Midbrain (tissue), 1 donor: Measurements from ENCODE around the gene MACF1.
"Not testable (repeated sequence)": the region's sequence is repeated elsewhere in the genome, so short reads cannot be mapped to it uniquely, and the experiment has no call there.

Source experiments
- DNase-seq: peaks from one replicate; lab custom pipeline; 2025; lab: John Stamatoyannopoulos, UW

The MACF1 gene

GRCh38 chr1:39467108-39467720 is 262.7 kb downstream of the MACF1 start:
- not testable (repeated sequence) for DNase-seq

DNA sequence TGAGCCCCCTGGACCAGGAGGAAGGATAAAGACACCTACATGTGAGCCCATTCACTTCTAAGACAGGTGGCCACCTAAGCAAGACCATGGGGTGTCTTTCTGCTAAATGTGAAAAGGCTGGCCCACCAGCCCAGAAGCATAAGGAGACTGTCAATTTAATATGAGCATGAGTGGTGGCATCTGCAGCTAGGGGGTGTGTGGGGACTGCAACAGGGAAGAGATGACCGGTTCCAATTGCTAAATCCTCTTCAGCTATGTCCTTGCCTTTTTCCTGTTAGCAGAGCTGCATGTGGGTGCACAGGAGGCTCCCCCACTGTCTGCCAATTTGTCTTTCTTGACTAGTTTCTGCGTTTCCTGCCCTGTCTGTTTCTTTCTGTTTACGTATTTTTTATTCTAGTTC is 264.7 kb downstream of the MACF1 start:
- DNase-seq, result no peak

GRCh38 chr1:39470040-39470439 is 265.5 kb downstream of the MACF1 start:
- no peak for DNase-seq

DNA sequence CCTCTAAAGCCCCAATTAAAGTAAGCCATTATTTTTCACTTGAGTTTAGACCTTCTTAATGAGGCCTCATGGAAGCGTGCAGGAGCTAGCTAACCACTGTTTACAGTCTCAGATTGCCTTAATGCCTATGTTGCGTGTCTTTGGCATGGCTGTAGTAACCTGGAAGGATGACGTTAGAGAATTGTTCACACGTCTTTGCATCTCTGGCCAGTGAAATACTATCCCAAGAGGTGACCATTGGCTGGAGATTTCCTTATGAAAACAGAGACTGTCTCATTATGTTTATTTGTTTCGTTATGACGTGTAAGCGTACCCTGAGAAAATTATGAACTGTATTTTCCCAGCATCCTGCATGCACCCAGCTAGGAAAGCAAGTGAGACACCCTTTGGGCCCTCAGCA is 268.3 kb downstream of the MACF1 start:
- no peak for DNase-seq

DNA sequence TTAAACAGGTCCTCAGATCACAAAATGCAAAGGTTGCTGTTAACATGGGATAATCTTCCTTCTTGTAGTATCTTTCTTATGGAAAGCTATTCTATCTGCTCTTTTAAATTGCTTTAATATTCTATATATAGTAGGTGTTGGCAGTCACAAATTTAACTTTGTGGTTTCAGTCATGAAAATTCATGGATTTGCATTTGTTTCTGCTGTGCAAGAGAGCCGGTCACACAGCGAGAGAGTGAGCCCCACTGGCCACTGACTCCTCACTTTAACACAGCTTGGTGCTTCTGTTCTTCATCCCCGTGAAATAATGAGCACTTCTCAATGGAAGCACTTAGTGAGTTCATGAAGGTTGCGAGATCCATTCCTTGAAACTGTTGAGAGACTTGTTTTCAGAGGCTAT is 268.8 kb downstream of the MACF1 start:
- DNase-seq, result no peak

- DNase-seq, result no peak
Measured at GRCh38 chr1:39474810-39475209, 270.3 kb downstream of the MACF1 start.

GRCh38 chr1:39475551-39475950 is 271.1 kb downstream of the MACF1 start:
- DNase-seq, result not testable (repeated sequence)

DNA sequence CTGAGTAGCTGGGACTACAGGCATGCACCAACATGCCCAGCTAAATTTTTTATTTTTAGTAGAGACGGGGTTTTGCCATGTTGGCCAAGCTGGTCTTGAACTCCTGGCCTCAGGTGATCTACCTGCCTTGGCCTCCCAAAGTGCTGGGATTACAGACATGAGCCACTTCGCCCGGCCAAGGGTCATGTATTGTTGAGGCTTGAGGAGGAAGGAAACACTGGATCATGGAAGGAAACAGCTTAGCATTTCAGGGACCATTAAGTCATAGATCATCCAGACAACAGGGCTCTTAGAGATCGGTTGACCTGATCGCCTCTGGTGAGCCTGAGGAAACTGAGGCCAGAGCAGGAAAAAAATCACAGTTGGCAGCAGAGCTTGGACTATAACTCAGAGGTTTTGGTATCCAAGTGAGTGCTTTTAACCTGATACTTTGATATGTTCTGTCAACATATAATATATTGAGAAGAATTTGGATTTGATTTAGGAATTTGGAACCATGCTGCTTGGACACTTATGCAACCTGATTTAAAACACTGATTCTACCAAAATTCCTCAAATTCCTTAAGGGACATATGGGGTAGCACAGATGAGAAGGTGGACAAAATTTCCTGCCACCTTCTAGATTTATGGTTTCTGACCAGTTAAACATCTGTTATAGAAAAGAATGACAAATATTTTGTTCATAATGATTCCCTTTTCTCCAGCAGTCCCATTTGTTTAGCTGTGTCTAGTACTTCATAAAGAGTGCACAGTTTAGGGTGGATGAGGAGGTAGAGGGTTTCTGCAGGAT is 273.8 kb downstream of the MACF1 start:
- DNase-seq, result no peak

- no peak for DNase-seq
Measured at GRCh38 chr1:39481289-39481688, 276.8 kb downstream of the MACF1 start.

DNA sequence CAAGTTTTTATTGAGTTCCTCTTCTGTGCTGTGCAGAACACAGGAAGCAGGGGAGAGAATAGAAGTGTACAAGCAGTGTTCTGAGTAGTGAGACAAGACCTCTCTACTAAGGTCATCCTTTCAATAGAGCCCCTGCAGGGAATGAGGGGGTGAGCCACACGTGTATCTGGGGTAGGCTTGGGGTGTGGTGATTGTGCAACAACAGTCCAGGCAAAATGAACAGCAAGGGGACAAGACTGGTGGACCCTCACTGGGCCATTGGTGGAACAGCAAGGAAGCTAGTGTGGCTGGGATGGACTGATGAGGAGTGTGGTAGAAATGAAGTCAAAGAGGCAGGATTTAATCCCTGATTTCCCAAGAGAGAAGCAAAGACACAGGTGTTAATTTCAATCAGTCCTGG is 278.8 kb downstream of the MACF1 start:
- no peak for DNase-seq

GRCh38 chr1:39484564-39484963 is 280.1 kb downstream of the MACF1 start:
- no peak for DNase-seq

DNA sequence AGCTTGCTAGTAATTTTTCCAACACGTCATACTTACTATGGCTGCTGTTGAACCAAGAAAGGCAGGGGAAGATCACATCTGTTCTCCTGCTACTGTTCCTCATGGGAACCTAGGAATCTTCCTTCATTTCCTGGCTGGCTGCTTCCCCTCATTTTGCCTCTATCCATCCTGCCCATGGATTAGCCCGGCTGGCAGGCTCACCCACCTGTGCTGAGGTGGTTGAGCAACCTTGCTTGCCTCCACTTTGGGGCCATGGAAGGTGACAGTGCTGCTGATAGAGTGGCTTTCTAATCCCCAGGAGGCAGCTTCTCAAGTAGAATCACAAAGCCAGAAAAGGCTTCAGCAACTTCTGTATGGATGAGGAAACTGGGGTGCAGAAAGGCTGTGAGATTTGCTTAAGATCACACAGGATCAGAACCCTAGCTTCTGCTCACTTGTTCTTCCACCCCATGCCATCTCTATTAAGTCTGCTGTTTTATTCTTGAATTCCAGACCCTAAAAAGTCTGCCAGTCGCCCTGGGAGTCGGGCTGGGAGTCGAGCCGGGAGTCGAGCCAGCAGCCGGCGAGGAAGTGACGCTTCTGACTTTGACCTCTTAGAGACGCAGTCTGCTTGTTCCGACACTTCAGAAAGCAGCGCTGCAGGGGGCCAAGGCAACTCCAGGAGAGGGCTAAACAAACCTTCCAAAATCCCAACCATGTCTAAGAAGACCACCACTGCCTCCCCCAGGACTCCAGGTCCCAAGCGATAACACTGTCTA is 280.7 kb downstream of the MACF1 start:
- peak; percentile 44 for DNase-seq

DNA sequence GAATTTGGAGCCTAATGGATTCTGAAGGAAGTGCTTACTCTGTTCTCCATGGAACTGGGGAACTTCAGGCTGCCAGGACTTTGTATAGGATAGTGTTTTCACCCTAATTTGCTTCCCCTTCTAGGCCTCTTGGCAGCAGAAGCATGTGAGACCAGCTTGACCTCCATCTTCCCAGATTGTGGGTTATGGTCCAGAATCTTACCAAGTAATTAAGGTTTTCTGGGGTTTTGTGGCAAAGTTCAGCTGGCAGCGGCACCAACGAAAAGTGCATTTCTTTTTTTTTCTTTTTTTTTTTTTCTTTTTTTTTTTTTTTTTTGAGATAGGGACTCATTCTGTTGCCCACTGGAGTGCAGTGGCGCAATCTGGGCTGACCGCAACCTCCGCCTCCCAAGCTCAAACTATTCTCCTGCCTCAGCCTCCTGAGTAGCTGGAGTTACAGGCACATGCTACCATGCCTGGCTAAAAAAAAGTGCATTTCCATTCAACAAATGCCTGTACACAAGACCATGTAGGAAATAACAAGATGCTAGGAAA is 283.6 kb downstream of the MACF1 start:
- no peak for DNase-seq

DNA sequence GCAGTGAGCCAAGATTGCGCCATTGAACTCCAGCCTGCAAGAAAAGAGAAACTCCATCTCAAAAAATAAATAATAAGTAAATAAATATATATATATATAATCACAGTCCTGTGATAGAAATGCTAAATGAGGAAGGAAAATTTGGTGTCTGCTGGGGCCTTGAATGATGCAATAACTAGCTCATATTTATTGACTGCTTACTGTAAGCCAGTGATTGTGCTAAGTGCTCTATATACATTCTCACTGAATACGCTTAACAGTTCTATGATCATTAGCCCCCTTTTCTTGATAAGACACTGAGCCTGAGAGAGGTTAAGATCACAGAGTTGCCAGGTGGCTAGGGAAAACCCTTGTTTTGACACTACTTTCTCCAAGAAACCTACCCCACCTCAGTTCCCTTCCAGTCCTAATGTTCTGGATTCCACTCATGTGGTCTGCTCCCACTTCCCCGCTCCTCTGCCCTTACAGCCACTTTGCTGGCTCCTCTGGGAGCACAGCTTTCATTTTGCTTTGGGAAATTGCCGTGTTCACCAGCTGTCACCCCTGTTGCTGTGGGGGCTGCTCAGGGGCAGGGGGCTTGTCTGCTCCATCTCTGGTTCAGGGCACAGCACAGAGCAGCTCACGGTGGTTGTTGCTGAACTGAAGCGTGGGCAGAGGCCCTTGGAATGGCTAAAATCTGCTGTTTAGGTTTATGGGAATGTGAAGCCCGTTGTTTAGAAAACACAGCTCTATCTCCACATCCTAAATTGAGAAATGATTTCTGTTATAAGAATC is 284.5 kb downstream of the MACF1 start:
- DNase-seq, result no peak

DNA sequence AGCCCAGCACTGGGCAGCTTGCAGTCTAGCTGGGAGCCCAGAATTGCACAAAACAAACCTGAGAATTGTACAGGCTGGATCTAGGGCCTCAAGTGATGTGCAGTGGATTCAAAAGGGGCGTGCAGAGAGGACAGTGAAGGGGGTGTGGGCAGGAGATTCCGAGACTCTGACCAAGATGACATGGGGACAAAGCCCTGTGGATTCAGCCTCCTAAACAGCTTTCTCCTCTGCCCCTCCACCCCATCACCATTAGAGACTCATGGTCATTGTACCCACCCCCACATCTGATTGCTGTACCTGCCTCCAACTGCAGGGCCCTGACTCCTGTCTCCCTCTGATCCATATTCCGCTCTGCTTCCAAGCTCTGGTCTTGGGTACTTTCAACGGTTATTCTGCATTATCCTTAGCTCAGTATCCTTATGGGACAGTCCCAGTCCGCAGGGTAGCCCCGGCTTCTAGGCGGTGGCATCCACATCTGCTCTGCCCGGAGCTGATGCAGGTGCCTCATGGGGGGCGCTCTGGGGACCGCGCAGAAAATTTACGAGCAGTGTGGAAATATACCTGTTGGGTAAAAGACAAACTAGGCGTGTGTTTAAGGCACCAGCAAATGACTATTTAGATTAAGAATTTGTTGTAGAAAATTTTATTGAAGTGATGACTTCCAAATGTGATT is 285.2 kb downstream of the MACF1 start:
- no peak for DNase-seq

DNA sequence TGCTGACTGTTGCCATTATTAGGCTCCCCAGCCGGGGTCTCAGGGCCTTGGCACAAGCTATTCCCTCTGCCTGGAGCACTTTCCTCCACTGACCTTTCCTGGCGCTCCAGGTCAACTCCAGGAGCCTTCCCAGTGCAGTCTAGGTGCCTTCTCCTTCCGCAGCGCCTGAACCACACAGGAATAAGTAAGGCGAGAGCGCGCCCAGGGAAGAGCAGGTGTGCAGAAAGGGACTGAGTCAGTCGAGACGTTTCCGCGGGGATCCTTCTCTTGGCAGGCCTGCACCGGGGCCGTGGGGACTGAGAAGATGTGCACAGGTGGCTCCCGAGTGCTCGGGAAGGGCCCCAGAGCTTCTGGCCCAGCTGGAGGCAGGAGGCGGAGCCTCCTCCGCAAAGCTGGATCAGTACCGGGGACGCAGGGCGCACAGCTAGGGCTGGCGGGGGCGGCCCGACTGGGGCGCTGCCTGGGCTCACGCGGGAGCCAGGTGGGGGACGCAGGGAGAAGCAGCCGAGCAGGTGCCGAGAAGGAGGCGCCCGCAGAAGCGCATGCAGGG is 286.2 kb downstream of the MACF1 start:
- DNase-seq, result no peak

GRCh38 chr1:39491146-39491921 is 286.8 kb downstream of the MACF1 start, which contains the start of gene BMP8A:
Gene BMP8A, plus strand, starts transcription at chr1:39491636. Its CDS starts 356 bp downstream, at chr1:39491992.
- no peak for DNase-seq

GRCh38 chr1:39492118-39493042 is 287.9 kb downstream of the MACF1 start:
- DNase-seq, result not testable (repeated sequence)
